DND-41 (cell line): ENCODE measurements around the gene HSPA1L.

Experiments used
- ATAC-seq: fragments of 200-7000 bp; cut with Tn5 transposase; 3 replicates; pipeline ENCODE4 v1.9.1; 2021; ENCODE audit warnings: low read depth; ENCODE audit not compliant: insufficient read depth
- DNase-seq: peaks from one replicate; pipeline ENCODE4 v3.0.0-alpha.2; 2020
- H2AFZ ChIP-seq: 2 replicates; pipeline ENCODE4 v1.6.0; 2012; ENCODE audit warnings: low read depth, low read length
- H3K27ac ChIP-seq: 2 replicates; pipeline ENCODE4 v1.5.1; 2012; ENCODE audit warnings: low read length, inconsistent platforms
- H3K27me3 ChIP-seq: fragments of 200-600 bp; sonication (generic); 2 replicates; pipeline ENCODE4 v1.6.0; 2012; ENCODE audit warnings: low read length, mild to moderate bottlenecking, inconsistent platforms; ENCODE audit not compliant: insufficient read depth, poor library complexity
- H3K36me3 ChIP-seq: 2 replicates; pipeline ENCODE4 v1.5.1; 2012; ENCODE audit warnings: low read length, inconsistent platforms; ENCODE audit not compliant: insufficient read depth
- H3K4me1 ChIP-seq: 2 replicates; pipeline ENCODE4 v1.5.1; 2012; ENCODE audit warnings: mild to moderate bottlenecking, low read length; ENCODE audit not compliant: insufficient read depth
- H3K4me2 ChIP-seq: 2 replicates; pipeline ENCODE4 v1.6.0; 2012; ENCODE audit warnings: mild to moderate bottlenecking, moderate library complexity, low read length, inconsistent platforms; ENCODE audit not compliant: insufficient read depth
- H3K4me3 ChIP-seq, 2 experiments: fragments of 200-600 bp in 1 of 2; shearing (Covaris generic) in 1 of 2; 2 replicates each; pipeline ENCODE4 v1.5.1; 2012 to 2016; ENCODE audit warnings: inconsistent platforms in 2 of 2, low read length in 2 of 2, mild to moderate bottlenecking in 2 of 2, low read depth in 1 of 2, moderate library complexity in 1 of 2
- H3K79me2 ChIP-seq: 2 replicates; pipeline ENCODE4 v1.6.0; 2012; ENCODE audit warnings: low read length, inconsistent platforms; ENCODE audit not compliant: insufficient read depth
- H3K9ac ChIP-seq: 2 replicates; pipeline ENCODE4 v1.6.0; 2012; ENCODE audit warnings: low read depth, mild to moderate bottlenecking, inconsistent platforms, low read length, moderate library complexity
- H3K9me3 ChIP-seq: 2 replicates; pipeline ENCODE4 v1.5.1; 2012; ENCODE audit warnings: low read length, moderate library complexity, mild to moderate bottlenecking, inconsistent platforms; ENCODE audit not compliant: insufficient read depth, severe bottlenecking
- H4K20me1 ChIP-seq: 2 replicates; pipeline ENCODE4 v1.6.0; 2012; ENCODE audit warnings: low read length; ENCODE audit not compliant: insufficient read depth
- EZH2 ChIP-seq: IDR thresholded peaks from 3 replicates; pipeline ENCODE4 v1.6.1; 2012; ENCODE audit warnings: borderline replicate concordance, low read depth, mild to moderate bottlenecking, moderate library complexity, low read length, inconsistent platforms; ENCODE audit not compliant: severe bottlenecking
- TF ChIP-seq, protein P1 (sequence below): IDR thresholded peaks from 2 replicates; pipeline ENCODE4 v1.5.1; 2012; ENCODE audit warnings: borderline replicate concordance, low read length, moderate library complexity, mild to moderate bottlenecking; ENCODE audit not compliant: poor library complexity, severe bottlenecking; ENCODE audit errors: extremely low read depth

The HSPA1L gene

DNA sequence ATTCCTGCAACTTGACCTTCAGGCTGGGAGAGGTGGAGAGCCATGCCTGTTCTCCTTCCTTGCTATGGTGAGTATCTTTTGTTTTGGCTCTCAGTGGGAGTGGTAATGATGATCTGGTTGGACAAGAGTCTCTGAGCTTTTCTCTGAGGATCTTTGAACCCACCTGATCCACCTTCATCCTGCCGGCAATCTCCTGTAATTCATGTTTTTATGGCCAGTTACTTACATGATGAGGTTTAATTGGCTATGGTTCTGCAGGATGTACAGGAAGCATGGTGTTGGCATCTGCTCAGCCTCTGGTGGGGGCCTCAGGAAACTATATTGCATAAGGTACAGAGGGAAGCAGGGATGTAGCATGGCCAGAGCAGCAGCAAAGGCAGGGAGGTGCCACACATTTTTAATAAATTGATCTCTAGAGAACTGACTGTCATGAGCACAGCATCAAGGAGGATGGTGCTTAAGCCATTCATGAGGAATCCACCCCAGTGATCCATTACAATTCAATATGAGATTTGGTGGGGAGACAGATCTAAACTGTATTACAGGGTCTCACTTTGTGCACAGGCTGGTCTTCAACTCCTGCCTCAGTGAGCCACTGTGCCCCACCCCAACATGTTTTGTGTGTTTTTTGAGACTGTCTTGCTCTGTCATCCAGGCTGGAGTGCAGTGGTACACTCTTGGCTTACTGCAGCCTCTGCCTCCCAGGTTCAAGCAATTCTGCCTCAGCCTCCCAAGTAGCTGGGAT lies 22.5 kb upstream of the HSPA1L start:
- Histone ChIP-seq H3K79me2 (peaks cover 65% of the 10 kb centered on the region), H3K36me3 (peaks cover 53% of the 10 kb centered on the region), H3K4me3 (peak overlapping the region; percentile 86 to 92; a peak in 3 of 4 replicates), H3K9ac (peak overlapping the region; percentile 81), H3K27ac (peak overlapping the region; percentile 32), H3K4me1 (peaks cover 48% of the 10 kb centered on the region), H3K9me3 (no peaks in the 10 kb centered on the region), H3K27me3 (no peaks in the 10 kb centered on the region), H3K4me2 (peak overlapping the region; percentile 88), H2AFZ (no peak overlapping the region), H4K20me1 (peaks cover 40% of the 10 kb centered on the region)
- TF ChIP-seq EZH2 = no peak
- TF ChIP-seq, protein P1, sequence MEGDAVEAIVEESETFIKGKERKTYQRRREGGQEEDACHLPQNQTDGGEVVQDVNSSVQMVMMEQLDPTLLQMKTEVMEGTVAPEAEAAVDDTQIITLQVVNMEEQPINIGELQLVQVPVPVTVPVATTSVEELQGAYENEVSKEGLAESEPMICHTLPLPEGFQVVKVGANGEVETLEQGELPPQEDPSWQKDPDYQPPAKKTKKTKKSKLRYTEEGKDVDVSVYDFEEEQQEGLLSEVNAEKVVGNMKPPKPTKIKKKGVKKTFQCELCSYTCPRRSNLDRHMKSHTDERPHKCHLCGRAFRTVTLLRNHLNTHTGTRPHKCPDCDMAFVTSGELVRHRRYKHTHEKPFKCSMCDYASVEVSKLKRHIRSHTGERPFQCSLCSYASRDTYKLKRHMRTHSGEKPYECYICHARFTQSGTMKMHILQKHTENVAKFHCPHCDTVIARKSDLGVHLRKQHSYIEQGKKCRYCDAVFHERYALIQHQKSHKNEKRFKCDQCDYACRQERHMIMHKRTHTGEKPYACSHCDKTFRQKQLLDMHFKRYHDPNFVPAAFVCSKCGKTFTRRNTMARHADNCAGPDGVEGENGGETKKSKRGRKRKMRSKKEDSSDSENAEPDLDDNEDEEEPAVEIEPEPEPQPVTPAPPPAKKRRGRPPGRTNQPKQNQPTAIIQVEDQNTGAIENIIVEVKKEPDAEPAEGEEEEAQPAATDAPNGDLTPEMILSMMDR = no peak
- no peak for ATAC-seq
- no peak for DNase-seq

DNA sequence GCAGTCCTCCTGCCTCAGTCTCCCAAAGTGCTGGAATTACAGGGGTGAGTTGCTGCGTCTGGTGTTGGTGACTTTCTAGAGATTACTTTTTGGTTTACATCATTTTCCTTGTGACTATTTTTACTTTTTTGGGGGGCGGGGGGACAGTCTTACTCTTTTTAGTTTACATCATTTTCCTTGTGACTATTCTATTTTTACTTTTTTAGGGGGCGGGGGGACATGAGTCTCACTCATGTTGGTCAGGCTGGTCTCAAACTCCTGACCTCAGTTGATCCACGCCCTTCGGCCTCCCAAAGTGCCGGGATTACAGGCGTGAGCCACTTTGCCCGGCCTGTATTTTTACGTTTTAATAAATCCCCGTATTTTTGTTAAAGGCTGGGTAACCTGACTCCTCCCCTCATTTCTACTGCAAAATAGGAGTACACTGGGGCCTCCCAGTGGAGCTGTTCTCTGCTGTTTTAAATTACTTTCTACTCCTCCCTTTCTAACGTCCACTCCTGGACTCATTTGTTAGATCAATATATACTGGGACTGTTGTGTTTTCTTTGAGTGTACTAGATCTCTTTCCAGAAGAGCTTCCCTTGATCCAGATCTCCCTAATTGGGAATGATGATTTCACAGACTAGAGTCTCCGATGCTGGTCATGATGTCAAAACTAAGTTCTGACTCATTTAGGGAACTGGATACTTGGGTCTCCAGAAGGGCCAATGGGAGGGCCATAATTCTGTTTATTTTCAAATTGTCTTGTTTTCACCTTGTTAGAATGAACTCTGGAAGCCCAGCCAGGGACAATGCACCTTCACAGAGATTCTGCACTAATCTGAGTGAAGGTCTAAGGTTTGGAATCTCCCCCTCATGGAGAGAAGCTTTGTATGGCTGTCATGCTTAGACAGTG lies 21.6 kb upstream of the HSPA1L start:
- Histone ChIP-seq H4K20me1 (peaks cover 40% of the 10 kb centered on the region), H3K27me3 (no peaks in the 10 kb centered on the region), H3K4me3 (peak overlapping the region; percentile 86 to 92; a peak in 3 of 4 replicates), H3K79me2 (peaks cover 67% of the 10 kb centered on the region), H3K36me3 (peaks cover 53% of the 10 kb centered on the region), H2AFZ (no peak overlapping the region), H3K4me2 (peak overlapping the region; percentile 88), H3K9ac (peak overlapping the region; percentile 81), H3K27ac (peak overlapping the region; percentile 95), H3K4me1 (peaks cover 52% of the 10 kb centered on the region), H3K9me3 (no peaks in the 10 kb centered on the region)
- ATAC-seq = no peak
- TF ChIP-seq, protein P1 = no peak
- no peak for DNase-seq

DNA sequence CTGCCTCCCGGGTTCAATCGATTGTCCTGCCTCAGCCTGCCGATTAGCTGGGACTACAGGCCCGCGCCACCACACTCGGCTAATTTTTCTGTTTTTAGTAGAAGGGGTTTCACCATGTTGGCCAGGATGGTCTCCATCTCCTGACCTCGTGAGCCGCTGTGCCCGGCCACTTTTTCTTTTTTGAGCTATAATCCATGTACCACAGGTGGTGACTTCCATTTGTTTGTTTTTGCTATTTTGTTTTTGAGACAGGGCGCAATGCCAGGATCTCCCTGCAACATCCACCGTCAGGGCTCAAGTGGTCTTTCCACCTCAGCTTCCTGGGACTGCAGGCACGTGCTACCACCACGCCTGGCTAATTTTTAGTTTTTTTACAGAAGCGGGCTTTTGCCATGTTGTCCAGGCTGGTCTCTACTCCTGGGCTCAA lies 21.0 kb upstream of the HSPA1L start:
- DNase-seq = no peak
- peaks cover 58% of the 10 kb centered on the region for H3K4me1 ChIP-seq
- no peaks in the 10 kb centered on the region for H3K27me3 ChIP-seq
- no peak overlapping the region for H2AFZ ChIP-seq
- H3K4me3 ChIP-seq = peak overlapping the region; percentile 86 to 92; a peak in 3 of 4 replicates
- H3K4me2 ChIP-seq = peak overlapping the region; percentile 88
- TF ChIP-seq EZH2 = no peak
- TF ChIP-seq, protein P1 = no peak
- H3K36me3 ChIP-seq = peaks cover 53% of the 10 kb centered on the region
- peaks cover 73% of the 10 kb centered on the region for H3K79me2 ChIP-seq
- ATAC-seq = no peak
- no peaks in the 10 kb centered on the region for H3K9me3 ChIP-seq
- H3K27ac ChIP-seq = peak overlapping the region; percentile 95
- H3K9ac ChIP-seq = peak overlapping the region; percentile 81
- peaks cover 40% of the 10 kb centered on the region for H4K20me1 ChIP-seq
